RWPE2 (cell line): ENCODE results near the gene RNF123.

Experiments used
- ATAC-seq: fragments of 200-7000 bp; cut with Tn5 transposase; 3 replicates; pipeline ENCODE4 v1.9.1; 2021; ENCODE audit warnings: low read depth
- DNase-seq: peaks from one replicate; pipeline ENCODE4 v3.0.0-alpha.2; 2020; ENCODE audit warnings: low spot score
- H3K27ac ChIP-seq: fragments of 450-650 bp; 2 replicates; pipeline ENCODE4 v1.5.1; 2017; ENCODE audit warnings: mild to moderate bottlenecking; ENCODE audit not compliant: poor library complexity, severe bottlenecking
- H3K27me3 ChIP-seq: fragments of 250-450 bp; sonication (Bioruptor Pico); 2 replicates; pipeline ENCODE4 v1.5.1; 2021; ENCODE audit warnings: mild to moderate bottlenecking, moderate library complexity; ENCODE audit not compliant: insufficient read depth, poor library complexity, severe bottlenecking
- H3K36me3 ChIP-seq: fragments of 250-450 bp; sonication (Bioruptor Pico); 2 replicates; pipeline ENCODE4 v1.5.1; 2020; ENCODE audit warnings: low read depth, mild to moderate bottlenecking, moderate library complexity
- H3K4me1 ChIP-seq: fragments of 250-450 bp; sonication (Bioruptor Pico); 2 replicates; pipeline ENCODE4 v1.5.1; 2021; ENCODE audit warnings: mild to moderate bottlenecking, moderate library complexity; ENCODE audit not compliant: insufficient read depth, poor library complexity, severe bottlenecking
- H3K4me3 ChIP-seq: fragments of 250-450 bp; sonication (Bioruptor Pico); 2 replicates; pipeline ENCODE4 v1.5.1; 2021; ENCODE audit warnings: mild to moderate bottlenecking, moderate library complexity; ENCODE audit not compliant: severe bottlenecking
- H3K9me3 ChIP-seq: fragments of 250-450 bp; sonication (Bioruptor Pico); 2 replicates; pipeline ENCODE4 v1.5.1; 2021; ENCODE audit warnings: mild to moderate bottlenecking, moderate library complexity; ENCODE audit not compliant: severe bottlenecking
- TF ChIP-seq, protein P1 (sequence below): fragments of 450-650 bp; IDR thresholded peaks from one replicate; pipeline ENCODE4 v1.5.1; 2017; ENCODE audit warnings: mild to moderate bottlenecking, moderate library complexity; ENCODE audit not compliant: poor library complexity, severe bottlenecking

RNF123 gene

DNA sequence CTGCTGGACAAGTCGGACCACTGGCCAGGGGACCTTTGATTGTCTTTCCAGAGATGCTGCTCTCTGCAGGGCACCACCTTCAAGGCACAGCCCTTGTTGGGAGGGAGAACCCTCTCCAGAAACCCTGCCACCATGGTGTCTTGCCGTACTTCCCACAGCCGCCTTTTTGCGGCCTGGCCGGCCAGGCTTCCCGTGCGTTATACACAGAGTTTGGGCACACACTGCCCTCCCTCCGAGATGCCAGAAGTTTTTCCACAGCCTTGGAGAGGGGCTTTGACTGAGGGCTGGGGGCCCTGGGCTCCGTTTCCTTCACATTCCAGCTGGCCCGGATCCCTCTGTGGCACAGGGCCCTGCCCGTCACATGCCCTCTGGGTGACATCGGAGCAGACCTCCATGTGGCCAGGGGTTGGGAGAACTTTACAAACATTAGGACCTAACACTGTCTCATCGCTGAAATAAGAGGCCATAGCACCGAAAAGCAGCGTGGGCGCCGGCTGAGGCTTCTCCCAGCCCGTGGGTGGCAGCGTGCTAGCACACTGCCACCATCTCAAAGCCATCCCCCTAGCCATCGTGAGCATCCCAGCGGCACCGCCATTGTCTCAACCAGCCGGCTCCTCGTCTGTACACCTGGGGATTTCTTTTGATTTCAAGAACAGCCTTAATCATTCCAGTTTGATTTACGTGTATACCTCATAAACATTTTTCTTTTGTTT is 21.5 kb upstream of the RNF123 start:
- DNase-seq: no peak
- Histone ChIP-seq H3K9me3 (no peaks in the 10 kb centered on the region), H3K27ac (peak overlapping the region; percentile 38), H3K27me3 (no peaks in the 10 kb centered on the region), H3K36me3 (no peaks in the 10 kb centered on the region), H3K4me3 (no peak overlapping the region), H3K4me1 (peaks cover 16% of the 10 kb centered on the region)
- no peak for ATAC-seq
- TF ChIP-seq, protein P1, sequence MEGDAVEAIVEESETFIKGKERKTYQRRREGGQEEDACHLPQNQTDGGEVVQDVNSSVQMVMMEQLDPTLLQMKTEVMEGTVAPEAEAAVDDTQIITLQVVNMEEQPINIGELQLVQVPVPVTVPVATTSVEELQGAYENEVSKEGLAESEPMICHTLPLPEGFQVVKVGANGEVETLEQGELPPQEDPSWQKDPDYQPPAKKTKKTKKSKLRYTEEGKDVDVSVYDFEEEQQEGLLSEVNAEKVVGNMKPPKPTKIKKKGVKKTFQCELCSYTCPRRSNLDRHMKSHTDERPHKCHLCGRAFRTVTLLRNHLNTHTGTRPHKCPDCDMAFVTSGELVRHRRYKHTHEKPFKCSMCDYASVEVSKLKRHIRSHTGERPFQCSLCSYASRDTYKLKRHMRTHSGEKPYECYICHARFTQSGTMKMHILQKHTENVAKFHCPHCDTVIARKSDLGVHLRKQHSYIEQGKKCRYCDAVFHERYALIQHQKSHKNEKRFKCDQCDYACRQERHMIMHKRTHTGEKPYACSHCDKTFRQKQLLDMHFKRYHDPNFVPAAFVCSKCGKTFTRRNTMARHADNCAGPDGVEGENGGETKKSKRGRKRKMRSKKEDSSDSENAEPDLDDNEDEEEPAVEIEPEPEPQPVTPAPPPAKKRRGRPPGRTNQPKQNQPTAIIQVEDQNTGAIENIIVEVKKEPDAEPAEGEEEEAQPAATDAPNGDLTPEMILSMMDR: no peak

DNA sequence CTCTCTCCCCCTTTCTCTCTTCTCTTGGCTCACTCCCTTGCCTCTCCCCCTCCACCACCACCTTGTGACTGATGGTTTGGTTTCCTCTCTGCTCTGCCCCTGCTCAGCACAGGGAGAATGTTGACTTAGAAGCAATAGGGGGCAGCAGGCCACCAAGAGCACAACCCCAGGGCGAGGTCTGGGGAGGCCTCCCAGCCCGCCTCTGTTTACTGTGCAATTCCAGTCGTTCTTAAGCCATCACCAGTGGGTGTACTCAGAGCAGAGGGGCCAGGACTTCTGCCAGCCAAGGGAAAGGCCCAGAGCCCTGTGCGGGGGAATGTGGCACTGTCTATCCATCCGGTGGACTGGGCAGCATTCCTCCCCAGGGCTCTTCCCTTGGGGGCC is 21.0 kb upstream of the RNF123 start:
- Histone ChIP-seq H3K4me3 (no peak overlapping the region), H3K9me3 (no peaks in the 10 kb centered on the region), H3K4me1 (peaks cover 16% of the 10 kb centered on the region), H3K36me3 (no peaks in the 10 kb centered on the region), H3K27me3 (no peaks in the 10 kb centered on the region), H3K27ac (peak overlapping the region; percentile 38)
- DNase-seq (no peak), ATAC-seq (peak; percentile 14; the same call in 1 of the 3 replicates)
- TF ChIP-seq, protein P1: no peak

DNA sequence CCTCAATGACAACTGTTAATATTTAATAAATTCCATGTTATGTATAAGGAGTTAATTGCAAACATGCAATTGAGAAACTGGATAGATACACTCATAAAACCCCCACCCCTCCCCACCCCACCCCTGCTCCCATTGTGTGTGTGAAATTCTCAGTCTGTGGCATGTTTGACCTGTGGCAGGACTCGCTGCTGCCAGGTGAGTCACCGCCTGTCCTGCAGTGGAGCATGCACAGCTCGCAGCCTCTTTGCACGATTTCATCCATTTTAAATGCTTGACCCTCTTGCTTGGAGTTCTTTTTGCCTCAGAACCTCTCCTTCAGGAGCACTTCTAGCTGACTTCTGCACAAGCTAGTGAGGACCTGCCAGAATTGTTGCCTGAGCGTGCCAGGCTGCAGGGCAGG is 20.5 kb upstream of the RNF123 start:
- Histone ChIP-seq H3K27ac (peak overlapping the region; percentile 38), H3K27me3 (no peaks in the 10 kb centered on the region), H3K4me1 (peaks cover 16% of the 10 kb centered on the region), H3K4me3 (no peak overlapping the region), H3K36me3 (no peaks in the 10 kb centered on the region), H3K9me3 (no peaks in the 10 kb centered on the region)
- DNase-seq: no peak
- peak; percentile 37 for ATAC-seq
- TF ChIP-seq, protein P1: no peak

DNA sequence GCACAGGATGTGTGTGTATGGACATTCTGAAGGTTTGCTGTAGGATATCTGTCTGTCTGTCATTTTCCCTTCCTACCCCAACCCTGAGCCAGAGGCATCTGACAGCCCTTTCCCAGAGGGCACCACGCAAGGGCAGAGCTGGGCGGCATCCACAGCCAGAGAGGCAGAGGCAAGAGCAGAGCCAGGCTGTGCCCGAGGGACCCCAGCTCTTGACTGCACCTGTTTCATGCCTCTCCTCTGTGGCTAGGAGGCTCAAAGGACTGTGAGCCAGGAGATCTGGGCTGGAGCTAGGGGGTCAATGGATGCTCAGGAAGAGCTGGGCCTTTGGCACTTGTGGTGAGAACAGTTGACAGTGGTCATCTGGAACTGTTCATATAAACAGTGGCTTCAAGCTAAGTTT is 20.0 kb upstream of the RNF123 start:
- TF ChIP-seq, protein P1: no peak
- H3K36me3 ChIP-seq: no peaks in the 10 kb centered on the region
- no peak for DNase-seq
- no peaks in the 10 kb centered on the region for H3K9me3 ChIP-seq
- H3K27ac ChIP-seq: peak overlapping the region; percentile 38
- H3K4me1 ChIP-seq: peaks cover 16% of the 10 kb centered on the region
- H3K27me3 ChIP-seq: no peaks in the 10 kb centered on the region
- H3K4me3 ChIP-seq: no peak overlapping the region
- ATAC-seq: no peak

DNA sequence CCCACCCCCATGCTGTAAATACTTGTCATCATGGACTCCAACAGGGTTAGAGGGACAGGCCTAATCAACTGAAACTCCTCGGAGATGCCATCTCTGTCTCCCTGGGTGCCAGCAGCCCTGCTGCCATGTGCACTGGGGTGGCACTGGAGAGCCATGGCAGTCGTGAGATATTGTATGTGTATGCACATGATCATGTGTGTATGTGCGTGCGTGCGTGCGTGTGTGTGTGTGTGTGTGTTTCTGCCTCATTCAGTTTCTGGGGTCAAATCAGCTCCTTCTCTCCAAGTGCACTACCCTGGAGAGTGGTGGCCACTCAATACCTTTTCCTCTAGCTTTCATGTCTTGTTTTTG is 18.4 kb upstream of the RNF123 start:
- DNase-seq: no peak
- Histone ChIP-seq H3K4me3 (no peak overlapping the region), H3K27me3 (no peaks in the 10 kb centered on the region), H3K36me3 (peaks cover 10% of the 10 kb centered on the region), H3K27ac (no peak overlapping the region), H3K4me1 (peaks cover 16% of the 10 kb centered on the region), H3K9me3 (no peaks in the 10 kb centered on the region)
- ATAC-seq: no peak
- TF ChIP-seq, protein P1: no peak
